ENCODE data around the gene MOB4.
"Not testable (repeated sequence)": the region's sequence is repeated elsewhere in the genome, so short reads cannot be mapped to it uniquely, and the experiment has no call there.

Gene MOB4

GRCh38 chr2:197513915-197514314, 2.0 kb upstream of the MOB4 start:
- DNase-seq (ENCODE audit: low read depth in 1 of 2, low spot score in 1 of 2): no peak

- DNase-seq (ENCODE audit: low read depth in 1 of 2, low spot score in 1 of 2): no peak
These were observed 1.1 kb upstream of the MOB4 start for GRCh38 chr2:197514754-197515153.

- DNase-seq (ENCODE audit: low read depth in 1 of 2, low spot score in 1 of 2): no peak
These were observed 539 bp upstream of the MOB4 start for GRCh38 chr2:197515315-197515738.

GRCh38 chr2:197516393-197516761, 511 bp downstream of the MOB4 start:
- DNase-seq (ENCODE audit: low read depth in 1 of 2, low spot score in 1 of 2): no peak

- no peak for DNase-seq (ENCODE audit: low read depth in 1 of 2, low spot score in 1 of 2)
These were observed 1.3 kb downstream of the MOB4 start for GRCh38 chr2:197517150-197517549.

- DNase-seq (ENCODE audit: low read depth in 1 of 2, low spot score in 1 of 2): no peak
These were observed 22.5 kb downstream of the MOB4 start for GRCh38 chr2:197538412-197538811.

- DNase-seq (ENCODE audit: low read depth in 1 of 2, low spot score in 1 of 2): no peak
These were observed 23.9 kb downstream of the MOB4 start for GRCh38 chr2:197539734-197540133.

GRCh38 chr2:197543206-197543605, 27.3 kb downstream of the MOB4 start:
- DNase-seq (ENCODE audit: low read depth in 1 of 2, low spot score in 1 of 2): no peak

GRCh38 chr2:197547163-197547900, 31.5 kb downstream of the MOB4 start:
- DNase-seq (ENCODE audit: low read depth in 1 of 2, low spot score in 1 of 2): no peak

GRCh38 chr2:197548582-197548981, 32.7 kb downstream of the MOB4 start:
- DNase-seq (ENCODE audit: low read depth in 1 of 2, low spot score in 1 of 2): no peak

- not testable (repeated sequence) for DNase-seq (ENCODE audit: low read depth in 1 of 2, low spot score in 1 of 2)
These were observed 35.4 kb downstream of the MOB4 start for GRCh38 chr2:197551260-197551659.

GRCh38 chr2:197555467-197555866, 39.6 kb downstream of the MOB4 start:
- DNase-seq (ENCODE audit: low read depth in 1 of 2, low spot score in 1 of 2): no peak

GRCh38 chr2:197556456-197556855, 40.6 kb downstream of the MOB4 start:
- DNase-seq (ENCODE audit: low read depth in 1 of 2, low spot score in 1 of 2): no peak

- DNase-seq (ENCODE audit: low read depth in 1 of 2, low spot score in 1 of 2): no peak
These were observed 42.5 kb downstream of the MOB4 start for GRCh38 chr2:197558393-197558792.

- DNase-seq (ENCODE audit: low read depth in 1 of 2, low spot score in 1 of 2): no peak
These were observed 43.8 kb downstream of the MOB4 start for GRCh38 chr2:197559681-197560080.

- DNase-seq (ENCODE audit: low read depth in 1 of 2, low spot score in 1 of 2): no peak
These were observed 44.3 kb downstream of the MOB4 start for GRCh38 chr2:197560146-197560665.

GRCh38 chr2:197571627-197572271, 55.9 kb downstream of the MOB4 start:
- no peak for DNase-seq (ENCODE audit: low read depth in 1 of 2, low spot score in 1 of 2)

GRCh38 chr2:197573608-197574007, 57.7 kb downstream of the MOB4 start:
- DNase-seq (ENCODE audit: low read depth in 1 of 2, low spot score in 1 of 2): no peak

- no peak for DNase-seq (ENCODE audit: low read depth in 1 of 2, low spot score in 1 of 2)
These were observed 60.1 kb downstream of the MOB4 start for GRCh38 chr2:197575987-197576386.

GRCh38 chr2:197576631-197577030, 60.8 kb downstream of the MOB4 start:
- no peak for DNase-seq (ENCODE audit: low read depth in 1 of 2, low spot score in 1 of 2)

GRCh38 chr2:197577446-197577845, 61.6 kb downstream of the MOB4 start:
- DNase-seq (ENCODE audit: low read depth in 1 of 2, low spot score in 1 of 2): no peak

- DNase-seq (ENCODE audit: low read depth in 1 of 2, low spot score in 1 of 2): not testable (repeated sequence)
These were observed 62.4 kb downstream of the MOB4 start for GRCh38 chr2:197578294-197578693.

GRCh38 chr2:197580166-197580565, 64.3 kb downstream of the MOB4 start:
- DNase-seq (ENCODE audit: low read depth in 1 of 2, low spot score in 1 of 2): not testable (repeated sequence)

Data from activated T-helper 1 cell treated with anti-CD3 and anti-CD28 coated beads, Interleukin-2, amount 50 U/mL, for 16 hours (primary cell).